Gastrocnemius medialis (tissue), 4 donors: ENCODE measurements around the gene VAMP1. TPM values are rescaled to one million over a fixed set of nuclear protein-coding genes. Genes with fewer than 3 reads are reported as not detected.

Experiments
- ATAC-seq, 2 donors: fragments of 150-250 bp; one replicate each; pipeline ENCODE4 v1.9.1; 2016
- DNase-seq, 2 donors: peaks; one replicate each; pipeline ENCODE4 v3.0.0-alpha.2; 2019
- H3K27ac ChIP-seq, 4 donors: fragments of 200-600 bp; sonication (generic); 1 replicate in 1 of 4; 2 replicates in 3 of 4; pipeline ENCODE4 v1.5.1; 2016 to 2018; ENCODE audit warnings: mild to moderate bottlenecking in 2 of 4, moderate library complexity in 1 of 4
- H3K27me3 ChIP-seq, 3 donors: fragments of 200-600 bp; sonication (generic) in 2 of 3; 1 replicate in 1 of 3; 2 replicates in 2 of 3; pipeline versions ENCODE4 v1.5.1 to v1.6.0; 2016 to 2019; ENCODE audit warnings: mild to moderate bottlenecking in 1 of 3, moderate library complexity in 1 of 3
- H3K36me3 ChIP-seq, 2 donors: fragments of 200-600 bp; sonication (generic) in 1 of 2; one replicate each; pipeline ENCODE4 v1.5.1; 2017 to 2018
- H3K4me1 ChIP-seq, 2 donors: fragments of 200-600 bp; sonication (generic) in 1 of 2; one replicate each; pipeline ENCODE4 v1.5.1; 2016 to 2017; ENCODE audit warnings: mild to moderate bottlenecking in 2 of 2
- H3K4me3 ChIP-seq, 4 donors: fragments of 200-600 bp; sonication (generic) in 3 of 4; 1 replicate in 1 of 4; 2 replicates in 3 of 4; pipeline ENCODE4 v1.5.1; 2016 to 2019; ENCODE audit warnings: mild to moderate bottlenecking in 2 of 4
- H3K9me3 ChIP-seq, 3 donors: fragments of 200-600 bp; sonication (generic) in 2 of 3; 1 replicate in 1 of 3; 2 replicates in 2 of 3; pipeline ENCODE4 v1.5.1; 2016 to 2019
- CTCF ChIP-seq, 5 experiments: fragments of 450-650 bp in 3 of 5; fragments of 200-600 bp in 2 of 5; sonication (generic) in 2 of 5; IDR thresholded peaks in 4 of 5; conservative IDR thresholded peaks in 1 of 5; 1 replicate in 4 of 5; 2 replicates in 1 of 5; pipeline ENCODE4 v1.5.1; 2016 to 2019; ENCODE audit warnings: antibody characterized with exemption in 5 of 5, mild to moderate bottlenecking in 3 of 5, moderate library complexity in 3 of 5
- POLR2A ChIP-seq, 2 donors: fragments of 450-650 bp; IDR thresholded peaks; one replicate each; pipeline ENCODE4 v1.6.1; 2017; ENCODE audit warnings: antibody characterized with exemption in 2 of 2, mild to moderate bottlenecking in 2 of 2, moderate library complexity in 2 of 2
- in situ Hi-C, 4 donors: fragments of 200-750 bp; cut with MboI; loops; one replicate each; pipeline versions ENCODE4 v1.15.0 to v1.8.0; 2017; ENCODE audit warnings: low sequenced_read_pairs in 4 of 4
- intact Hi-C: fragments of 100-400 bp; cut with DNase I; formaldehyde crosslinking; loops from one replicate; pipeline ENCODE4 v1.15.1; 2023; ENCODE audit warnings: low total_unique reads
- total RNA-seq, 4 donors: library from RNA; depleted of rRNA; stranded (reverse); fragments of >200 nt; gene quantifications; one replicate each; pipeline versions ENCODE4 v1.1.0 to v1.2.3, GENCODE V29; 2016

Gene VAMP1
- total RNA-seq, 4 donors from 2014 or later = 1.1 to 2.0 (median 1.4) TPM

- Histone ChIP-seq H3K36me3 (no peaks in the 10 kb centered on the region), H3K9me3 (no peaks in the 10 kb centered on the region), H3K27me3 (no peaks in the 10 kb centered on the region), H3K4me1 (peaks cover 0 to 5% of the 10 kb centered on the region in 2 donors), H3K4me3 (no peak overlapping the region), H3K27ac (peak overlapping the region in 2 of 4 donors; percentile 30 to 56)
- DNase-seq (peak; percentile 77 to 90), ATAC-seq (peak; percentile 98 to 99)
- TF ChIP-seq CTCF (IDR thresholded peaks at IDR 0.05 in 4 of 5, conservative IDR thresholded peaks at IDR 0.05 in 1 of 5) = peak; percentile 88 to 94 (median 91)
- TF ChIP-seq POLR2A (IDR thresholded peaks at IDR 0.05) = no peak
- intact Hi-C loops (loop anchor here (1.0 kb wide), 3 partner anchors 42 to 133 kb away; partner anchors contain the start of gene IFFO1), in situ Hi-C loops (loop anchor here in 3 of 4 donors (5.0 to 25.0 kb wide), 3 partner anchors 39 to 121 kb away; partner anchors contain the start of gene GAPDH (in 1 of the 3))
Measured at GRCh38 chr12:6423267-6424007, 47.0 kb downstream of the VAMP1 start.

- H3K27me3 ChIP-seq = no peaks in the 10 kb centered on the region
- ATAC-seq = no peak
- no peaks in the 10 kb centered on the region for H3K36me3 ChIP-seq
- no peak for DNase-seq
- no peak for TF ChIP-seq POLR2A (IDR thresholded peaks at IDR 0.05)
- TF ChIP-seq CTCF (IDR thresholded peaks at IDR 0.05 in 4 of 5, conservative IDR thresholded peaks at IDR 0.05 in 1 of 5) = no peak
- peaks cover 0 to 5% of the 10 kb centered on the region in 2 donors for H3K4me1 ChIP-seq
- no peak overlapping the region for H3K4me3 ChIP-seq
- intact Hi-C loops = no loop called here
- no peak overlapping the region for H3K27ac ChIP-seq
- in situ Hi-C loops = loop anchor here in 3 of 4 donors (5.0 to 25.0 kb wide), 3 partner anchors 42 to 124 kb away; partner anchors contain the start of gene GAPDH (in 1 of the 3)
- no peaks in the 10 kb centered on the region for H3K9me3 ChIP-seq
Measured at GRCh38 chr12:6420364-6420763, 50.1 kb downstream of the VAMP1 start.

- intact Hi-C loops = no loop called here
- Histone ChIP-seq H3K27ac (no peak overlapping the region), H3K36me3 (no peaks in the 10 kb centered on the region), H3K4me1 (peaks cover 0 to 2% of the 10 kb centered on the region in 2 donors), H3K4me3 (no peak overlapping the region), H3K27me3 (no peaks in the 10 kb centered on the region), H3K9me3 (no peaks in the 10 kb centered on the region)
- no peak for TF ChIP-seq POLR2A (IDR thresholded peaks at IDR 0.05)
- no peak for TF ChIP-seq CTCF (IDR thresholded peaks at IDR 0.05 in 4 of 5, conservative IDR thresholded peaks at IDR 0.05 in 1 of 5)
- no peak for ATAC-seq
- no peak for DNase-seq
- in situ Hi-C loops = loop anchor here in 1 of 4 donors (25.0 kb wide), 1 partner anchor 119 kb away; the partner anchor contains the start of gene GAPDH
Measured at GRCh38 chr12:6418796-6419195, 51.7 kb downstream of the VAMP1 start.

GRCh38 chr12:6416596-6416995 is 53.9 kb downstream of the VAMP1 start:
- Histone ChIP-seq H3K4me3 (no peak overlapping the region), H3K36me3 (no peaks in the 10 kb centered on the region), H3K27ac (no peak overlapping the region), H3K27me3 (no peaks in the 10 kb centered on the region), H3K9me3 (no peaks in the 10 kb centered on the region), H3K4me1 (no peaks in the 10 kb centered on the region)
- in situ Hi-C loops = loop anchor here in 1 of 4 donors (25.0 kb wide), 1 partner anchor 121 kb away; the partner anchor contains the start of gene GAPDH
- ATAC-seq (no peak), DNase-seq (no peak)
- TF ChIP-seq POLR2A (IDR thresholded peaks at IDR 0.05) = no peak
- no peak for TF ChIP-seq CTCF (IDR thresholded peaks at IDR 0.05 in 4 of 5, conservative IDR thresholded peaks at IDR 0.05 in 1 of 5)
- intact Hi-C loops = no loop called here

Other genes starting within 250 kb of the VAMP1 start
- under 1 TPM in 1 of 4 donors, not detected in 3; 0.29 TPM for gene PLEKHG6, start 160.0 kb downstream of the VAMP1 start, total RNA-seq
- 100 to 1,000 TPM; 103 to 220 (median 193) TPM for gene TNFRSF1A, start 128.6 kb downstream of the VAMP1 start, total RNA-seq
- gene SCNN1A, start 95.1 kb downstream of the VAMP1 start, total RNA-seq = 1 to 10 TPM in 1 of 4 donors, under 1 TPM in 2, not detected in 1; 0.20 to 2.0 (median 0.38) TPM
- gene LTBR, start 86.5 kb downstream of the VAMP1 start, total RNA-seq = 10 to 100 TPM; 40.2 to 98.6 (median 43.7) TPM
- under 1 TPM in 1 of 4 donors, not detected in 3; 0.55 TPM for gene CD27, start 25.7 kb downstream of the VAMP1 start, total RNA-seq
- gene TAPBPL, start 18.6 kb downstream of the VAMP1 start, total RNA-seq = 1 to 10 TPM; 3.8 to 8.6 (median 5.8) TPM
- gene MRPL51, start 22.6 kb upstream of the VAMP1 start, total RNA-seq = 100 to 1,000 TPM in 3 of 4 donors, 10 to 100 TPM in 1; 76.6 to 147 (median 124) TPM
- gene NCAPD2, start 23.4 kb upstream of the VAMP1 start, total RNA-seq = 100 to 1,000 TPM in 1 of 4 donors, 10 to 100 TPM in 3; 12.3 to 250 (median 13.3) TPM
- over 10,000 TPM; 11,241 to 15,891 (median 13,472) TPM for gene GAPDH, start 63.8 kb upstream of the VAMP1 start, total RNA-seq
- gene IFFO1, start 85.4 kb upstream of the VAMP1 start, total RNA-seq = 10 to 100 TPM in 1 of 4 donors, 1 to 10 TPM in 3; 6.8 to 10.5 (median 8.3) TPM
- gene NOP2, start 97.6 kb upstream of the VAMP1 start, total RNA-seq = 10 to 100 TPM; 25.7 to 63.3 (median 45.3) TPM
- gene CHD4, start 136.7 kb upstream of the VAMP1 start, total RNA-seq = 100 to 1,000 TPM; 128 to 173 (median 148) TPM
- under 1 TPM; 0.17 to 0.75 (median 0.47) TPM for gene LPAR5, start 165.3 kb upstream of the VAMP1 start, total RNA-seq
- under 1 TPM in 3 of 4 donors, not detected in 1; 0.27 to 0.71 (median 0.65) TPM for gene ACRBP, start 176.8 kb upstream of the VAMP1 start, total RNA-seq
- gene ING4, start 192.4 kb upstream of the VAMP1 start, total RNA-seq = 10 to 100 TPM; 12.8 to 28.9 (median 19.7) TPM
- 10 to 100 TPM; 22.4 to 35.3 (median 27.9) TPM for gene ZNF384, start 218.7 kb upstream of the VAMP1 start, total RNA-seq
- not detected for gene PIANP, start 230.1 kb upstream of the VAMP1 start, total RNA-seq